HepG2 (cell line): Measurements from ENCODE around the gene NCS1. TPM values are rescaled to one million over a fixed set of nuclear protein-coding genes. Genes with fewer than 3 reads are reported as not detected.

Experiments
- ATAC-seq: fragments of 200-7000 bp; cut with Tn5 transposase; 3 replicates; pipeline ENCODE4 v1.9.1; 2020; ENCODE audit warnings: mild to moderate bottlenecking, moderate library complexity
- BruUV-seq: library from RNA; stranded (reverse); fragments of 400-500 nt; replicated peaks from 2 replicates; lab custom pipeline; 2021; lab: Mats Ljungman, UMichigan
- CTCF ChIA-PET: fragments of 300-600 bp; formaldehyde crosslinking; extraction: SDS; loops from one replicate; lab custom pipeline; 2021; ENCODE audit warnings: low total read pairs, inconsistent platforms, low intra/inter-chr PET ratio; lab: Yijun Ruan, JAX
- POLR2A ChIA-PET: fragments of 350-600 bp; sonication (Branson Sonifier 250); formaldehyde crosslinking; loops from one replicate; lab custom pipeline; 2020; ENCODE audit warnings: antibody characterized with exemption, inconsistent platforms; lab: Yijun Ruan, JAX
- DNase-seq: peaks from one replicate; pipeline ENCODE4 v3.0.0-alpha.2; 2015; ENCODE audit warnings: low spot score
- FAIRE-seq: peaks from 3 replicates; lab custom pipeline; 2011; peaks lifted over from hg19 to GRCh38; lab: Jason Lieb, UNC
- H2AFZ ChIP-seq: one replicate; pipeline ENCODE4 v1.6.1; 2011; ENCODE audit warnings: low read length, inconsistent platforms
- H3K27ac ChIP-seq: fragments of 300-600 bp; 3 replicates; pipeline ENCODE4 v1.8.0; 2011; ENCODE audit warnings: mixed run types, mild to moderate bottlenecking, mixed read lengths, low read length, inconsistent platforms; ENCODE audit not compliant: insufficient read depth; ENCODE audit errors: extremely low read length
- H3K27me3 ChIP-seq, 2 experiments: fragments of 200-600 bp in 1 of 2; 2 replicates in 1 of 2; 3 replicates in 1 of 2; pipeline versions ENCODE4 v1.6.0 to v1.8.0; 2011; ENCODE audit warnings: low read length in 2 of 2, mild to moderate bottlenecking in 2 of 2, moderate library complexity in 2 of 2, inconsistent platforms in 1 of 2; ENCODE audit not compliant: insufficient read depth in 2 of 2, control insufficient read depth in 1 of 2
- H3K36me3 ChIP-seq, 2 experiments: fragments of 200-600 bp in 1 of 2; replicated peaks in 1 of 2; 2 replicates in 1 of 2; 3 replicates in 1 of 2; pipeline versions ENCODE4 v1.5.1 to v1.8.0; 2011; ENCODE audit warnings: low read length in 2 of 2, inconsistent platforms in 1 of 2; ENCODE audit not compliant: insufficient read depth in 2 of 2, control insufficient read depth in 1 of 2
- H3K4me1 ChIP-seq: 2 replicates; pipeline ENCODE4 v1.5.1; 2012; ENCODE audit warnings: low read length, inconsistent platforms; ENCODE audit not compliant: insufficient read depth
- H3K4me2 ChIP-seq: 2 replicates; pipeline ENCODE4 v1.6.0; 2011; ENCODE audit warnings: low read depth, low read length, inconsistent platforms
- H3K4me3 ChIP-seq, 3 experiments: fragments of 200-600 bp in 1 of 3; sonication (generic), shearing (Covaris generic) in 1 of 3; replicated peaks in 1 of 3; 2 replicates each; pipeline ENCODE4 v1.5.1; 2011 to 2016; ENCODE audit warnings: low read length in 3 of 3, inconsistent platforms in 2 of 3, low read depth in 2 of 3, mild to moderate bottlenecking in 2 of 3, control low read depth in 1 of 3, mixed read lengths in 1 of 3; ENCODE audit not compliant: insufficient read depth in 1 of 3
- H3K79me2 ChIP-seq: one replicate; pipeline ENCODE4 v1.6.1; 2011; ENCODE audit warnings: low read length, inconsistent platforms; ENCODE audit not compliant: insufficient read depth
- H3K9ac ChIP-seq: 2 replicates; pipeline ENCODE4 v1.6.0; 2011; ENCODE audit warnings: mild to moderate bottlenecking, low read depth, low read length, inconsistent platforms; ENCODE audit not compliant: insufficient read depth
- H3K9me3 ChIP-seq: 2 replicates; pipeline ENCODE4 v1.5.1; 2012; ENCODE audit warnings: mild to moderate bottlenecking, low read length
- H4K20me1 ChIP-seq: 2 replicates; pipeline ENCODE4 v1.6.0; 2011; ENCODE audit warnings: inconsistent platforms, mild to moderate bottlenecking, low read length, moderate library complexity; ENCODE audit not compliant: insufficient read depth
- DR1 ChIP-seq: sonication (generic); formaldehyde crosslinking; IDR thresholded peaks from 2 replicates; pipeline ENCODE4 v1.8.0; 2021; ENCODE audit warnings: mild to moderate bottlenecking, missing genetic modification reagents, inconsistent platforms
- HNRNPK ChIP-seq: fragments of 200-400 bp; formaldehyde crosslinking; IDR thresholded peaks from 2 replicates; pipeline ENCODE4 v1.6.1; 2018; ENCODE audit warnings: low read length, low read depth, moderate library complexity, mild to moderate bottlenecking; ENCODE audit not compliant: poor library complexity, severe bottlenecking
- HNRNPL ChIP-seq: fragments of 200-400 bp; formaldehyde crosslinking; IDR thresholded peaks from 2 replicates; pipeline ENCODE4 v1.6.1; 2017; ENCODE audit warnings: mild to moderate bottlenecking, low read depth, low read length
- KDM5B ChIP-seq: sonication (generic); formaldehyde crosslinking; IDR thresholded peaks from 2 replicates; pipeline ENCODE4 v1.4.0; 2020; ENCODE audit warnings: missing genetic modification reagents, mild to moderate bottlenecking, borderline replicate concordance
- KLF6 ChIP-seq: IDR thresholded peaks from 2 replicates; pipeline ENCODE4 v1.8.0; 2016; ENCODE audit warnings: missing biosample characterization, missing genetic modification reagents
- SMC3 ChIP-seq: IDR thresholded peaks from 2 replicates; pipeline ENCODE4 v1.6.1; 2011; ENCODE audit warnings: low read length, improper control_type of control experiment
- SOX6 ChIP-seq, 2 experiments: fragments of 450-650 bp in 1 of 2; sonication (generic) in 1 of 2; formaldehyde crosslinking in 1 of 2; IDR thresholded peaks; 2 replicates each; pipeline versions ENCODE4 v1.4.0 to v1.6.1; 2017 to 2020; ENCODE audit warnings: antibody characterized with exemption in 1 of 2, mild to moderate bottlenecking in 1 of 2, missing genetic modification reagents in 1 of 2
- ZFP41 ChIP-seq: sonication (generic); formaldehyde crosslinking; IDR thresholded peaks from 2 replicates; pipeline ENCODE4 v1.4.0; 2020; ENCODE audit warnings: mild to moderate bottlenecking, missing genetic modification reagents, borderline replicate concordance
- ZNF20 ChIP-seq: sonication (generic); formaldehyde crosslinking; IDR thresholded peaks from 2 replicates; pipeline ENCODE4 v1.4.0; 2020; ENCODE audit warnings: mild to moderate bottlenecking, moderate library complexity, missing genetic modification reagents
- ZNF296 ChIP-seq: sonication (generic); formaldehyde crosslinking; conservative IDR thresholded peaks from 2 replicates; pipeline ENCODE4 v1.5.0; 2020; ENCODE audit warnings: mild to moderate bottlenecking, missing genetic modification reagents
- ZNF354B ChIP-seq: sonication (generic); formaldehyde crosslinking; IDR thresholded peaks from 2 replicates; pipeline ENCODE4 v1.8.0; 2022; ENCODE audit warnings: mild to moderate bottlenecking, missing genetic modification reagents
- ZNF460 ChIP-seq: sonication (generic); formaldehyde crosslinking; IDR thresholded peaks from 2 replicates; pipeline ENCODE4 v1.5.1; 2020; ENCODE audit warnings: missing genetic modification reagents, mild to moderate bottlenecking, borderline replicate concordance
- ZNF547 ChIP-seq: sonication (generic); formaldehyde crosslinking; IDR thresholded peaks from 2 replicates; pipeline ENCODE4 v1.5.1; 2020; ENCODE audit warnings: mild to moderate bottlenecking, missing genetic modification reagents
- ZNF768 ChIP-seq: sonication (generic); formaldehyde crosslinking; IDR thresholded peaks from 2 replicates; pipeline ENCODE4 v1.4.0; 2020; ENCODE audit warnings: missing genetic modification reagents
- WGBS: methylation state at CpG from one replicate; pipeline ENCODE4 v1.1.6; 2017; ENCODE audit warnings: low lambda C conversion rate; 5-methylcytosine and 5-hydroxymethylcytosine counted together
- in situ Hi-C: cut with HindIII; loops from 2 replicates; pipeline ENCODE4 v1.10.0; 2017; ENCODE audit warnings: low pct_unique_long_range_greater_than_20kb; ENCODE audit not compliant: extremely low pct_ligation_motif_present
- intact Hi-C: fragments of 100-400 bp; cut with micrococcal nuclease; formaldehyde crosslinking; loops from one replicate; pipeline ENCODE4 v1.10.0; 2022; ENCODE audit not compliant: unreplicated experiment
- polyA plus RNA-seq, 8 experiments: library from polyadenylated mRNA; depleted of rRNA in 3 of 8; stranded (reverse) in 7 of 8; unstranded in 1 of 8; fragments of >200 nt; fragmentation: Illumina TruSeq in 4 of 8; extraction: Trizol in 4 of 8; gene quantifications; 2 replicates each; pipeline versions ENCODE4 v1.2.1 to v1.2.3, GENCODE V29; 2011 to 2016; ENCODE audit warnings: low read depth in 4 of 8, missing spikeins in 1 of 8, mixed read lengths in 1 of 8; ENCODE audit not compliant: insufficient read depth in 1 of 8
- total RNA-seq, 5 experiments: library from RNA; depleted of rRNA; stranded (reverse); fragments of >200 nt; fragmentation: Illumina TruSeq; extraction: Trizol; gene quantifications; 2 replicates each; pipeline ENCODE4 v1.2.3, GENCODE V29; 2016; ENCODE audit warnings: low read depth in 1 of 5
- TF ChIP-seq, protein P1 (sequence below): sonication (generic); formaldehyde crosslinking; IDR thresholded peaks from 2 replicates; pipeline ENCODE4 v1.9.0; 2022; ENCODE audit warnings: low read depth, missing genetic modification reagents

Gene NCS1
- total and polyA plus RNA-seq, 2 of the 13 experiments (the other 11 are each of a cell fraction or from before 2014, with no cell fraction given): 4.7 to 6.1 TPM

DNA sequence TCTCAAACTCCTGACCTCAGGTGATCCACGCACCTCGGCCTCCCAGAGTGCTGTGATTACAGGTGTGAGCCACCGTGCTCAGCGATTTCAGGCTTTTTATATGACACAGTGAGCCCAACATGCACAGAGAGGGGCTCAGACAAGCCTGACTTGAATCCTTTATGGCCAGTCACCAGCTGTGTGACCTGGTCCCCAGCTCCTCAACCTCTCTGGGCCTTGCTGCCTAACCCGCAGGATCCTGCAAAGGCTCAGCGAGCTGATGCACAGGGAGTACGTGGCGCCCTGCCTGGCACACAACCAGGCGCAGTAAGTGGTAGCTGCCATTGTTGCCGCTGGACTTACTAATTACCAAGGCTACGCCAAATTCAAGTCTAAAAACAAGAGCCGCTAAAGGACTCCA lies 16.6 kb upstream of the NCS1 start:
- intact Hi-C loops (loop anchor here (2.0 kb wide), 1 partner anchor 87 kb away; no protein-coding TSS in a partner anchor), in situ Hi-C loops (no loop called here)
- TF ChIP-seq ZNF768 (CRISPR knock-in tag): peak; percentile 98
- no peak for TF ChIP-seq SOX6 (IDR thresholded peaks at IDR 0.05)
- no peak for TF ChIP-seq SOX6 (CRISPR knock-in tag; IDR thresholded peaks at IDR 0.05)
- BruUV-seq: no TSS peak
- POLR2A ChIA-PET: no interaction called here
- ATAC-seq: no peak
- CTCF ChIA-PET: interaction anchor here (1.8 kb wide), 1 partner anchor 80 kb away, joined by 7 read pairs; no protein-coding TSS in a partner anchor
- Histone ChIP-seq H3K27ac (no peak overlapping the region), H3K36me3 (no peaks in the 10 kb centered on the region), H3K9me3 (no peaks in the 10 kb centered on the region), H3K4me3 (no peak overlapping the region), H4K20me1 (no peaks in the 10 kb centered on the region), H3K79me2 (no peaks in the 10 kb centered on the region), H3K4me2 (no peak overlapping the region), H3K4me1 (peaks cover 38% of the 10 kb centered on the region), H2AFZ (no peak overlapping the region), H3K27me3 (peaks cover 0 to 2% of the 10 kb centered on the region in 2 experiments; a peak in 2 of 5 replicates), H3K9ac (no peak overlapping the region)
- WGBS: 56% methylated on average over 7 of the region's 12 CpGs
- no peak for FAIRE-seq
- no peak for DNase-seq

DNA sequence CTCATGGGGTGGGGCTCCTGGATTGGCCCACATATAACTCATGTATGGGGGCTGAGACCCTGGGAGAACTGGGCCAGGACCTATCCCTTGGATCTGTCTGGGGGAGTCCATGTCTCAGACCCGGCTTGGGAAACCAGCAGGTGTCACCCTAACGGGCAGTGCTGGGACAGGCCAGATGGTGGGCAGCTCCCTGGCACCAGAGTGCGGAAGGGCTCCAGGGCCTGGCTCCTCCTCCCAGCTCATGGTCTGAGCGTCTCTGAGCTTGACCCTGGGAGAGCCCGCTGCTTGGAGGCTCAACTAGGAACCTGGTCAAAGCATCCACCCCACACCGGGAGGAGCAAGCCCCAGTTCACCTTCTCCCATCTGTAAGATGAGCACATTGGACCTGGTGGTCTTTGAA lies 15.5 kb upstream of the NCS1 start:
- H3K4me1 ChIP-seq: peaks cover 38% of the 10 kb centered on the region
- H3K36me3 ChIP-seq: no peaks in the 10 kb centered on the region
- no peaks in the 10 kb centered on the region for H3K9me3 ChIP-seq
- no peaks in the 10 kb centered on the region for H3K79me2 ChIP-seq
- DNase-seq: peak; percentile 35
- no peak for FAIRE-seq
- peak overlapping the region; percentile 24; the same call in 1 of the 2 replicates for H3K4me2 ChIP-seq
- H2AFZ ChIP-seq: peak overlapping the region; percentile 15
- CTCF ChIA-PET: interaction anchor here (1.8 kb wide), 1 partner anchor 79 kb away, joined by 7 read pairs; no protein-coding TSS in a partner anchor
- in situ Hi-C loops: no loop called here
- peaks cover 0 to 2% of the 10 kb centered on the region in 2 experiments; a peak in 2 of 5 replicates for H3K27me3 ChIP-seq
- BruUV-seq: no TSS peak
- intact Hi-C loops: loop anchor here (2.0 kb wide), 1 partner anchor 86 kb away; no protein-coding TSS in a partner anchor
- H3K27ac ChIP-seq: no peak overlapping the region
- ATAC-seq: peak; percentile 80
- H3K9ac ChIP-seq: no peak overlapping the region
- POLR2A ChIA-PET: no interaction called here
- no CpG with 5 or more reads among the region's 6 CpGs for WGBS
- no peaks in the 10 kb centered on the region for H4K20me1 ChIP-seq
- no peak overlapping the region for H3K4me3 ChIP-seq
- TF ChIP-seq ZNF354B (CRISPR knock-in tag) (no peak), ZNF296 (CRISPR knock-in tag) (no peak), ZFP41 (no peak), HNRNPL (peak; percentile 87), KLF6 (no peak), SMC3 (peak; percentile 11; the same call in 1 of the 2 replicates), HNRNPK (no peak), ZNF547 (CRISPR knock-in tag) (no peak), ZNF460 (CRISPR knock-in tag) (no peak), DR1 (CRISPR knock-in tag) (no peak), KDM5B (CRISPR knock-in tag) (0 out of 2 replicates have a peak, but pooled peaks have one; percentile 20), ZNF20 (CRISPR knock-in tag) (no peak)
- TF ChIP-seq, protein P1, sequence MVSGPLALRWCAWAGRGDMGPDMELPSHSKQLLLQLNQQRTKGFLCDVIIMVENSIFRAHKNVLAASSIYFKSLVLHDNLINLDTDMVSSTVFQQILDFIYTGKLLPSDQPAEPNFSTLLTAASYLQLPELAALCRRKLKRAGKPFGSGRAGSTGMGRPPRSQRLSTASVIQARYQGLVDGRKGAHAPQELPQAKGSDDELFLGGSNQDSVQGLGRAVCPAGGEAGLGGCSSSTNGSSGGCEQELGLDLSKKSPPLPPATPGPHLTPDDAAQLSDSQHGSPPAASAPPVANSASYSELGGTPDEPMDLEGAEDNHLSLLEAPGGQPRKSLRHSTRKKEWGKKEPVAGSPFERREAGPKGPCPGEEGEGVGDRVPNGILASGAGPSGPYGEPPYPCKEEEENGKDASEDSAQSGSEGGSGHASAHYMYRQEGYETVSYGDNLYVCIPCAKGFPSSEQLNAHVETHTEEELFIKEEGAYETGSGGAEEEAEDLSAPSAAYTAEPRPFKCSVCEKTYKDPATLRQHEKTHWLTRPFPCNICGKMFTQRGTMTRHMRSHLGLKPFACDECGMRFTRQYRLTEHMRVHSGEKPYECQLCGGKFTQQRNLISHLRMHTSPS (CRISPR knock-in tag): peak; percentile 76
